Ishikawa (cell line): ENCODE measurements around the gene CALML4.

ENCODE experiments used
- CREB1 ChIP-seq: IDR thresholded peaks from 2 replicates; pipeline ENCODE4 v1.6.1; 2012; ENCODE audit warnings: low read depth
- EP300 ChIP-seq: IDR thresholded peaks from 2 replicates; pipeline ENCODE4 v1.6.1; 2012; ENCODE audit warnings: borderline replicate concordance
- TF ChIP-seq, protein P1 (sequence below): IDR thresholded peaks from 2 replicates; pipeline ENCODE4 v1.6.1; 2012

DNA sequence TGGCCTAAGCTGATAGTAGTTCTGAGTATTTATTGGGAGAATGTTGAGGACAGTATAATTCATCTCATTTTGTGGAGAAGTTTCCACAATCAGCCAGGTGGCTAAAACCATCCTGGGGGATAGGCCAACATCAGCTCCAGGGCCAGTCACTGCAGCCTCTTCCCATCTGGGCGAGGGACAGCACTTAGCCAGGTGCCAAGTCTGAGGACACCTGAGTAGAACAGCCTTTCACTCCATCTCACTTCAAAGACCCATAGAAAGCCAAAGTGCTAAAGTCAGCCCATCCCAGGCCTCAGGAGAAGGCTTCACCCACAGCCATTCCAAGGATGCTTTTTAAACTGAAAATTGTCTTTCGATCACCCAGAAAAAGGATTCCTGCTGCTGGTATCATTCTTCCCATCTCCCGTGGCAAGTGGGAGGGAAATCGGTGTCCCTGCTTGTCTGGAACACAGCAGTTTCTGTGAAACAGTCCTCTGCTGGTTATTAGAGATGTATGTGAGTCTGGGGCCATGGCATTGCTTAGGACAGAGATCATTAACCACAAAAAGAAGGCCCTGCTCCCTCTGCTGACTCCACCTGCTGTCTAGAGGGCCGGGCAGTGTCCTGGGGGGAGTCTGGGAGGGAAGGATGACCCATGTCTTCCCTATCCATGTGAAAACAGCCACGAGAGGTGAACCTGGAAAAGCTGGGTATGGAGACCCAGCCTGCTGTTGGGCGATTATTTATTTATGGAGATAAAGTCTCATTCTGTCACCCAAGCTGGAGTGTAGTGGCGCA, 9.6 kb downstream of the CALML4 start:
- TF ChIP-seq CREB1 (no peak), EP300 (no peak)
- TF ChIP-seq, protein P1, sequence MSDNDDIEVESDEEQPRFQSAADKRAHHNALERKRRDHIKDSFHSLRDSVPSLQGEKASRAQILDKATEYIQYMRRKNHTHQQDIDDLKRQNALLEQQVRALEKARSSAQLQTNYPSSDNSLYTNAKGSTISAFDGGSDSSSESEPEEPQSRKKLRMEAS: no peak
